Measurements from ENCODE around the gene NRG2.

Gene NRG2

DNA sequence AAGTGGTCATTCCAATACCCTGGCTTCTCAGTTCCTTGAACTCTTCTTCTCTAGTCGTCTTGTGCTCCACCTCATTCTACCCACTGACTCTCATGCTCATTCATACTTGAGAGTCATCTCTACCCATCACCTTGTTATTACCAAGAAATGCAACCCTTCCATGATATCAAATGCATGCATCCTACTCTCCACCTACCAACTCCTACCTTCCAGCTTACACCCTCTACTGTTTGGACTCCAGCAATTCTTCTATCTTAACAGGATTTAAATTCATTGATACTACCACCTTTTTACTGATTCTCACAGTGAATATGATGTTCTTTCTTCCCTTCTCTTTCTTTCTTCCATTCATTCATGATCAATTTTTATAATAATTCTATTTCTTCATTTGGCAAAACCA, 30.7 kb downstream of the NRG2 start:
- no peak overlapping the region for H3K27ac ChIP-seq
- TF ChIP-seq, protein P1, sequence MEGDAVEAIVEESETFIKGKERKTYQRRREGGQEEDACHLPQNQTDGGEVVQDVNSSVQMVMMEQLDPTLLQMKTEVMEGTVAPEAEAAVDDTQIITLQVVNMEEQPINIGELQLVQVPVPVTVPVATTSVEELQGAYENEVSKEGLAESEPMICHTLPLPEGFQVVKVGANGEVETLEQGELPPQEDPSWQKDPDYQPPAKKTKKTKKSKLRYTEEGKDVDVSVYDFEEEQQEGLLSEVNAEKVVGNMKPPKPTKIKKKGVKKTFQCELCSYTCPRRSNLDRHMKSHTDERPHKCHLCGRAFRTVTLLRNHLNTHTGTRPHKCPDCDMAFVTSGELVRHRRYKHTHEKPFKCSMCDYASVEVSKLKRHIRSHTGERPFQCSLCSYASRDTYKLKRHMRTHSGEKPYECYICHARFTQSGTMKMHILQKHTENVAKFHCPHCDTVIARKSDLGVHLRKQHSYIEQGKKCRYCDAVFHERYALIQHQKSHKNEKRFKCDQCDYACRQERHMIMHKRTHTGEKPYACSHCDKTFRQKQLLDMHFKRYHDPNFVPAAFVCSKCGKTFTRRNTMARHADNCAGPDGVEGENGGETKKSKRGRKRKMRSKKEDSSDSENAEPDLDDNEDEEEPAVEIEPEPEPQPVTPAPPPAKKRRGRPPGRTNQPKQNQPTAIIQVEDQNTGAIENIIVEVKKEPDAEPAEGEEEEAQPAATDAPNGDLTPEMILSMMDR (IDR thresholded peaks at IDR 0.05), result no peak
- TF ChIP-seq ZFX (IDR thresholded peaks at IDR 0.05; ENCODE audit: borderline replicate concordance), result no peak

DNA sequence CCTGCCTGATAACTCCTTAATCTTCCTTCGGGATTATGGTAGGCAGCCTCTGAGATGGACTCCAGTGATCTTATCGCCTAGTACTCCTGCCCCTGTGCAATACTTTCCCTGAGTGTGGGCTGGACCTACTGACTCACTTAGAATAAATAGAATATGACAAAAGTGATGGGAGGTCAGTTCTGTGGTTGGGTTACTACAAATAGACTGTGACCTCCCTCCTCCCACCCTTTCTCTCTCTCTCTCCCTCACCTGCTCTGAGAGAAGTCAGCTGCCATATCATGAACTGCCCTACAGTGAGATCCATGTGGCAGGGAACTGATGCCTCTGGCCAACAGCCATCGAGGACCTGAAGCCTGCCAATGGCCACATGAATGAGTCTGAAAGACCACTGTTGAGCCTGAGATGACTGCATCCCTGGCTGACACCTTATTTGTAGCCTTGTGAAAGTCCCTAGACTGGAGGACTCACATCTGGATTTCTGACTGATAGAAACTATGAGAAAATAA, 31.7 kb downstream of the NRG2 start:
- H3K27ac ChIP-seq, result no peak overlapping the region
- TF ChIP-seq ZFX (IDR thresholded peaks at IDR 0.05; ENCODE audit: borderline replicate concordance), result no peak
- TF ChIP-seq, protein P1 (IDR thresholded peaks at IDR 0.05), result no peak

DNA sequence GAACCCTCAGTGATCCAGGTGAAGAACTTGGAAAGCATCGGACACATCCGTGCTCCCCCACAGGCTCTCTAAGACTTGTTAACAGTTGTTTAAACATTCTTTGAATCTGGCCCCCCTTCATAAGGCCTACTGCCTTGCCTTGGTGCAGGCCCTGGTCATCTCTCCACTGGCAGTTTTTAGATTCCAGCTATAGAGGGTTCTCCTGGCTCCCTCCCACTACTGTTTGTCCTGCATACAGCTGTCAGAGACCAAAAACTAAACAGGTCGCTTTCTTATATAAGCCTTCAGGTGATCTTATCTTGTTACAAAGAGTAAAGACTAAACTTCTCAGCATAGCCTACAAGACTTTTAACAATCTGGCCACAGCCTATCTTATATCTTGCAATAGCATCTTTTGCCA, 32.3 kb downstream of the NRG2 start:
- H3K27ac ChIP-seq, result no peak overlapping the region
- TF ChIP-seq ZFX (IDR thresholded peaks at IDR 0.05; ENCODE audit: borderline replicate concordance), result no peak
- TF ChIP-seq, protein P1 (IDR thresholded peaks at IDR 0.05), result no peak

DNA sequence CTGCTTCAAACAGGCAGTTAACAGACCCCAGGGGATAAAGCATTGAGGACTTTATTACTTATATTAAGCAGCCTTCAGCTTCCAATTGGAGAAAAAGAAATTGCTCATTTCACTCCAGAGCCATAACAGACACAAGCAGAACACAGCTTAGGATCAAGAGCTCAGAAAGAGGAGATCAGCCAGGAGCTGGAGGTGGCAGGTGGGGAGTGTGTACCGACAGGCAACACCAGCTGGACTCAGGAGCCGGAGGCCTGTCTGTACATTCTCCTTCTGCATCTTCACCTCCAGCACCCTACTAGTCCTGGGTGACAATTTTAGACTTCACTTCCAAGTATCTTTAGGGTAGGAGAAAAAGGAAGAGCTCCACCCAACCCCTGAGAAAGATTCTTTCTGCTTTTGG, 35.8 kb downstream of the NRG2 start:
- no peak for TF ChIP-seq ZFX (IDR thresholded peaks at IDR 0.05; ENCODE audit: borderline replicate concordance)
- TF ChIP-seq, protein P1 (IDR thresholded peaks at IDR 0.05), result no peak

DNA sequence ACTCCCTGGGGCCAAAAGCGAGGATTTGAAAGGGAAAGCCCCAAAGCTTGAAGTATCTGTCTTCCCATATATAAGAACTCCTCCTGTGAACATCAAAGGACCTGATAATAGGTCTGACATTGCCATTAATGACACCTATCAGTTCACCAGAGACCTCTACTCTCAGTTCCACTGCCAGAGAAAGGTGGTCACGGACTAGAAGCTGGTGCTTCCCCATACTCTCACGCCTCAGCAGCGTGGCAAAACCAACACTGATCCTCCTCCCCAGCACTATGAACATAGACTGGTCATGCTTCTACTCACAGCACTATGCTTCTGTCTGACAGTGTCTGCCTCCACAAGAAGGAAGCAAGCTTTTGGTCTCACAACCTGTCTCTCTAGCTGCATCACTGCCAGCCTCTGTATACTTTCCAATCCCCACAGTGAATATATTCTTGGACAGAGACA, 37.9 kb downstream of the NRG2 start:
- TF ChIP-seq, protein P1 (IDR thresholded peaks at IDR 0.05), result no peak
- no peak for TF ChIP-seq ZFX (IDR thresholded peaks at IDR 0.05; ENCODE audit: borderline replicate concordance)
- H3K27ac ChIP-seq, result no peak overlapping the region

More for the DNA sequence above, 35.8 kb downstream of the NRG2 start:
- no peak overlapping the region for H3K27ac ChIP-seq

DNA sequence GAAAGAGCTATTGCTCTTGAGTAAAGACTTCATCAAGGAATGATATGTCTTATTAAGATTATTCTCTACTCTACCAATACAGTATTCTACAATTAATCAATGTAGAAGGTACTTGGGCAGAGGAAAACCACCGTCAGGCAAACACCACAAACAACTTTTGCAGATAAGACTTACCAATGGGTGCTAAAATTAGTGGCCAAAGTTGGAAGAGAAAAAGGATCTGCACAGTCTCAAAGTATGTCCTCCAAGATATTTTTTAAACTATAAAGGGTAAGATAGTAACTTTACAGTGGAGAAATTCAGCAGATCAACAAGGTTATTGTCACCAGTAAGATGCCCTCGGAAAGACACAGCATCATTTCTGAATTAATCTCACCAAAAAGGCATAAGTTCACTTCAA, 38.9 kb downstream of the NRG2 start:
- TF ChIP-seq, protein P1 (IDR thresholded peaks at IDR 0.05), result no peak
- no peak for TF ChIP-seq ZFX (IDR thresholded peaks at IDR 0.05; ENCODE audit: borderline replicate concordance)
- H3K27ac ChIP-seq, result no peak overlapping the region

DNA sequence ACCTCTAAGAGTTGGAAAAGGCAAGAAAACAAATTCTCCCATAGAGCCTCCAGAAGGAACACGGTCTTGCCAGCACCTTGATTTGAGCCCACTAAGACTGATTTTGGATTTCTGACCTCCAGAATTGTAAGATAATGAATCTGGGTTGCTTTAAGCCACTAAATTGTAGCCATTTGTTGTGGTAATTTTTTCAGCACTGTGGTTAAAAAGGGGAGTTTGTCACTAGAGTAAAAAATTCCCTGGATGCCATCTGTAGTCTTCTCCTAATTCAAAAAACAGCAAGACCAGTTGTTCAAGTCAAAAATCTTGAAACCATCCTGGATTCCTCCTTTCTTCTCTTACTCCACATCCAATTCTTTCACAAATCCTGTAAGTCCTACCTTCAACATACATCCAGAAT, 39.6 kb downstream of the NRG2 start:
- TF ChIP-seq, protein P1 (IDR thresholded peaks at IDR 0.05), result no peak
- no peak for TF ChIP-seq ZFX (IDR thresholded peaks at IDR 0.05; ENCODE audit: borderline replicate concordance)
- no peak overlapping the region for H3K27ac ChIP-seq

All from 22Rv1 (cell line).